ENCODE data around the gene CCDC134. TPM values are rescaled to one million over a fixed set of nuclear protein-coding genes. Genes with fewer than 3 reads are reported as not detected.

CCDC134 gene
- 10 to 100 TPM; 10.1 to 22.0 (median 15.2) TPM for total RNA-seq

- WGBS = 0% methylated on average over 28 of the region's 52 CpGs
- H3K27ac ChIP-seq = peak within 1 kb of the TSS; percentile 84
- H3K27me3 ChIP-seq = no peaks in the 10 kb centered on the region
- H3K9me3 ChIP-seq = no peaks in the 10 kb centered on the region
- TF ChIP-seq CTCF (IDR thresholded peaks at IDR 0.05) (no peak), POLR2A (IDR thresholded peaks at IDR 0.05) (peak in 1 of 2 donors; percentile 53), EP300 (IDR thresholded peaks at IDR 0.05) (no peak), POLR2AphosphoS5 (IDR thresholded peaks at IDR 0.05) (peak; percentile 4 to 85 (median 6))
- H3K36me3 ChIP-seq = no peaks in the 10 kb centered on the region
- H3K4me3 ChIP-seq = peak within 1 kb of the TSS; percentile 81
- peaks cover 31% of the 10 kb centered on the region for H3K4me1 ChIP-seq
- DNase-seq (ENCODE audit: low spot score in 2 of 2) = peak; percentile 93 to 94
Measured at GRCh38 chr22:41800348-41801146, at the start of gene CCDC134. CCDC134 (plus strand) TSS chr22:41800679; CDS start chr22:41808891, 8,212 bp downstream.

- no peak for DNase-seq (ENCODE audit: low spot score in 2 of 2)
- no peak overlapping the region for H3K27ac ChIP-seq
- 74% methylated on average over 5 of the region's 5 CpGs for WGBS
- no peaks in the 10 kb centered on the region for H3K36me3 ChIP-seq
- H3K4me3 ChIP-seq = no peak overlapping the region
- H3K4me1 ChIP-seq = no peaks in the 10 kb centered on the region
- TF ChIP-seq CTCF (IDR thresholded peaks at IDR 0.05) (no peak), EP300 (IDR thresholded peaks at IDR 0.05) (no peak), POLR2A (IDR thresholded peaks at IDR 0.05) (no peak), POLR2AphosphoS5 (IDR thresholded peaks at IDR 0.05) (no peak)
- no peaks in the 10 kb centered on the region for H3K9me3 ChIP-seq
- no peaks in the 10 kb centered on the region for H3K27me3 ChIP-seq
Measured at GRCh38 chr22:41752011-41752970, 48.2 kb upstream of the CCDC134 start.

GRCh38 chr22:41753984-41754383, 46.5 kb upstream of the CCDC134 start:
- Histone ChIP-seq H3K27me3 (no peaks in the 10 kb centered on the region), H3K9me3 (no peaks in the 10 kb centered on the region), H3K36me3 (no peaks in the 10 kb centered on the region), H3K4me1 (no peaks in the 10 kb centered on the region), H3K4me3 (no peak overlapping the region), H3K27ac (no peak overlapping the region)
- WGBS = 37% methylated on average over 2 of the region's 2 CpGs
- no peak for DNase-seq (ENCODE audit: low spot score in 2 of 2)
- TF ChIP-seq POLR2AphosphoS5 (IDR thresholded peaks at IDR 0.05) (no peak), POLR2A (IDR thresholded peaks at IDR 0.05) (no peak), EP300 (IDR thresholded peaks at IDR 0.05) (no peak), CTCF (IDR thresholded peaks at IDR 0.05) (no peak)

GRCh38 chr22:41757502-41757901, 43.0 kb upstream of the CCDC134 start:
- DNase-seq (ENCODE audit: low spot score in 2 of 2) = no peak
- Histone ChIP-seq H3K27me3 (no peaks in the 10 kb centered on the region), H3K4me3 (no peak overlapping the region), H3K27ac (no peak overlapping the region), H3K4me1 (no peaks in the 10 kb centered on the region), H3K36me3 (no peaks in the 10 kb centered on the region), H3K9me3 (no peaks in the 10 kb centered on the region)
- TF ChIP-seq EP300 (IDR thresholded peaks at IDR 0.05) = no peak
- TF ChIP-seq POLR2AphosphoS5 (IDR thresholded peaks at IDR 0.05) = no peak
- no peak for TF ChIP-seq POLR2A (IDR thresholded peaks at IDR 0.05)
- no peak for TF ChIP-seq CTCF (IDR thresholded peaks at IDR 0.05)
- 94% methylated on average over 5 of the region's 5 CpGs for WGBS

GRCh38 chr22:41758231-41758630, 42.2 kb upstream of the CCDC134 start:
- 84% methylated on average over 2 of the region's 2 CpGs for WGBS
- Histone ChIP-seq H3K36me3 (no peaks in the 10 kb centered on the region), H3K9me3 (no peaks in the 10 kb centered on the region), H3K27me3 (no peaks in the 10 kb centered on the region), H3K27ac (no peak overlapping the region), H3K4me1 (no peaks in the 10 kb centered on the region), H3K4me3 (no peak overlapping the region)
- no peak for TF ChIP-seq CTCF (IDR thresholded peaks at IDR 0.05)
- no peak for TF ChIP-seq EP300 (IDR thresholded peaks at IDR 0.05)
- no peak for TF ChIP-seq POLR2A (IDR thresholded peaks at IDR 0.05)
- TF ChIP-seq POLR2AphosphoS5 (IDR thresholded peaks at IDR 0.05) = no peak
- no peak for DNase-seq (ENCODE audit: low spot score in 2 of 2)

Measured in suprapubic skin (tissue), 4 donors.